Spleen (tissue), 7 donors: ENCODE results near the gene PLAC8L1.

Experiments
- CTCF ChIP-seq, 11 experiments: fragments of 200-600 bp in 7 of 11; fragments of 450-650 bp in 4 of 11; sonication (generic) in 4 of 11; IDR thresholded peaks in 8 of 11; conservative IDR thresholded peaks in 3 of 11; 1 replicate in 7 of 11; 2 replicates in 4 of 11; pipeline versions ENCODE4 v1.4.0 to v1.8.0; 2016 to 2021; ENCODE audit warnings: antibody characterized with exemption in 11 of 11, inconsistent platforms in 4 of 11, mild to moderate bottlenecking in 1 of 11
- POLR2A ChIP-seq, 3 donors: fragments of 450-650 bp; IDR thresholded peaks; one replicate each; pipeline ENCODE4 v1.5.1; 2017; ENCODE audit warnings: antibody characterized with exemption in 3 of 3, mild to moderate bottlenecking in 1 of 3
- donor health status: DM: no; HTN: no; CAD: no; lungs with moderate emphysema.
- donor health status: DM: no; HTN: no; CAD: no.
- donor health status: DM: no; HTN: no; CAD: no.

GRCh38 chr5:146076028-146076427, 29.3 kb downstream of the PLAC8L1 start:
- TF ChIP-seq POLR2A (IDR thresholded peaks at IDR 0.05) (no peak), CTCF (IDR thresholded peaks at IDR 0.05 in 8 of 11, conservative IDR thresholded peaks at IDR 0.05 in 3 of 11) (no peak)
